Measurements from ENCODE around the gene CACNG4. TPM values are rescaled to one million over a fixed set of nuclear protein-coding genes. Genes with fewer than 3 reads are reported as not detected.

CACNG4 gene
- total and polyA plus RNA-seq, 2 of the 4 experiments (the other 2 are of a cell fraction), result under 0.01 to 0.53 TPM

DNA sequence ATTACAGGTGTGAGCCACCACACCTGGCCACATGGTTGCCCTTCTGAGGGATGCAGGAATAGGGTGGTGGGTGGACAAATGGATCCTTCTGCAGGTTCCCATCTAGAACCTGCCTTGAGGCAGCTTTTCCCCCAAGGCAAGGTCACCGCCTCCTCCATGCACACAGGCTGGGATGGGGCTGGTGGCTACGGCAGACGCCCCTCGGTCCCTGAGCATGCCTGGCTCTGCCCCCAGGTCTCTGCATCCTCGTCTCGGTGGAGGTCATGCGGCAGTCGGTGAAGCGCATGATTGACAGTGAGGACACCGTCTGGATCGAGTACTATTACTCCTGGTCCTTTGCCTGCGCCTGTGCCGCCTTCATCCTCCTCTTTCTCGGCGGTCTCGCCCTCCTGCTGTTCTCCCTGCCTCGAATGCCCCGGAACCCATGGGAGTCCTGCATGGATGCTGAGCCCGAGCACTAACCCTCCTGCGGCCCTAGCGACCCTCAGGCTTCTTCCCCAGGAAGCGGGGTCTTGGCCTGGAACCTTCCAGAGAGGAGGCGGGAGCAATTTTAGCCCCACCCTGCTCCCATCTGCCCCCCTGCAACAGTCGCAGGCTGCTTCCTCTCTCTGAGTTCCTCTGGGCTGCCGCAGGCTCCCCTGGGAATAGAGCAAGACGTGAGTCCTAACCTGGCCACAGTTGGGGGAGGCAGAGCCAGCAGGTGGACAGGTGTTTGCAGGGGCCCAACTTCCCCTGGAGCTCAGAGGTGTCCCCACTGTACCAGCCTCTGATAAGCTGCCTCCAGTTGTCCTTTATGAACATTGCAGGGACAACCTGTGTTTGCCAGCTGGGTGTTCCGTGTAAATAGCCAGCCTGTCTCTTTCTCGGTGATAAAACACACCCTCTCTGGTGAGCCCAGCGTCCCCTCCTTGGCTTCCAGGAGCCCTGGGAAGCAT lies 91.6 kb downstream of the CACNG4 start:
- no peak overlapping the region for H2BK5ac ChIP-seq (ENCODE audit: low read depth, low read length, poor library complexity, severe bottlenecking)
- H3K9me1 ChIP-seq (ENCODE audit: insufficient read depth, low read length), result peaks cover 5% of the 10 kb centered on the region
- 0 out of 2 replicates have a peak, but pooled peaks cover 4% of the 10 kb centered on the region for H4K20me1 ChIP-seq (ENCODE audit: insufficient read depth, low read length)
- intact Hi-C loops (cut with micrococcal nuclease) (no loop called here), dilution Hi-C loops (cut with HindIII; ENCODE audit: low sequenced_read_pairs, unreplicated experiment) (no loop called here), in situ Hi-C loops (cut with MboI; ENCODE audit: low sequenced_read_pairs) (no loop called here)
- no peak overlapping the region for H2BK120ac ChIP-seq (ENCODE audit: low read depth, low read length)
- no peak overlapping the region for H2AFZ ChIP-seq (replicated peaks; ENCODE audit: low read length, poor library complexity)
- WGBS, 2 experiments (ENCODE audit: extremely low coverage in 2 of 2, insufficient read length in 1 of 2), result 84% methylated on average over 19 of the region's 29 CpGs; no CpG with 5 or more reads in 1 of the 2 experiments
- H3K14ac ChIP-seq (replicated peaks; ENCODE audit: low read depth, low read length), result no peak overlapping the region
- H4K91ac ChIP-seq (ENCODE audit: insufficient read depth, low read depth, low read length), result no peak overlapping the region
- no peak overlapping the region for H3K9ac ChIP-seq (ENCODE audit: low read depth, low read length)
- no peak overlapping the region for H3K23ac ChIP-seq (ENCODE audit: low read depth, low read length)
- no peak overlapping the region for H3K4me3 ChIP-seq (ENCODE audit: insufficient read depth, low read depth, low read length)
- no peaks in the 10 kb centered on the region for H3K79me1 ChIP-seq (ENCODE audit: low read depth in 1 of 2, low read length in 2 of 2)
- CTCF ChIA-PET, result no interaction called here
- POLR2A ChIA-PET (ENCODE audit: unreplicated experiment), result no interaction called here
- H3K9me3 ChIP-seq (ENCODE audit: control insufficient read depth, insufficient read depth, low read length), result no peaks in the 10 kb centered on the region
- DNase-seq (no peak), ATAC-seq (ENCODE audit: low read depth) (no peak)
- H3K4ac ChIP-seq (ENCODE audit: low read depth, low read length), result no peak overlapping the region
- H3K18ac ChIP-seq (ENCODE audit: low read depth, low read length), result no peak overlapping the region
- no peaks in the 10 kb centered on the region for H3K4me1 ChIP-seq (ENCODE audit: control insufficient read depth, insufficient read depth, low read length)
- H4K5ac ChIP-seq (ENCODE audit: low read depth, low read length), result no peak overlapping the region
- H3K56ac ChIP-seq (ENCODE audit: extremely low read depth, insufficient read depth, low read length), result no peak overlapping the region
- H3K36me3 ChIP-seq (ENCODE audit: control insufficient read depth, insufficient read depth, low read length), result no peaks in the 10 kb centered on the region
- no peak overlapping the region for H2AK9ac ChIP-seq (replicated peaks; ENCODE audit: low read depth, low read length, poor library complexity)
- H2BK15ac ChIP-seq (ENCODE audit: low read depth, low read length), result no peak overlapping the region
- H3K4me2 ChIP-seq (ENCODE audit: low read depth, low read length), result no peak overlapping the region
- no peak overlapping the region for H2AK5ac ChIP-seq (ENCODE audit: low read depth, low read length)
- H3K27me3 ChIP-seq (ENCODE audit: control insufficient read depth, insufficient read depth, low read length), result peaks cover 4% of the 10 kb centered on the region
- no peak overlapping the region for H4K8ac ChIP-seq (ENCODE audit: low read depth in 2 of 2, low read length in 2 of 2)
- H3K27ac ChIP-seq (ENCODE audit: insufficient read depth, low read length), result no peak overlapping the region
- no TSS peak for BruUV-seq (replicated peaks)
- H2BK20ac ChIP-seq (ENCODE audit: low read depth, low read length), result no peak overlapping the region
- TF ChIP-seq, protein P1, sequence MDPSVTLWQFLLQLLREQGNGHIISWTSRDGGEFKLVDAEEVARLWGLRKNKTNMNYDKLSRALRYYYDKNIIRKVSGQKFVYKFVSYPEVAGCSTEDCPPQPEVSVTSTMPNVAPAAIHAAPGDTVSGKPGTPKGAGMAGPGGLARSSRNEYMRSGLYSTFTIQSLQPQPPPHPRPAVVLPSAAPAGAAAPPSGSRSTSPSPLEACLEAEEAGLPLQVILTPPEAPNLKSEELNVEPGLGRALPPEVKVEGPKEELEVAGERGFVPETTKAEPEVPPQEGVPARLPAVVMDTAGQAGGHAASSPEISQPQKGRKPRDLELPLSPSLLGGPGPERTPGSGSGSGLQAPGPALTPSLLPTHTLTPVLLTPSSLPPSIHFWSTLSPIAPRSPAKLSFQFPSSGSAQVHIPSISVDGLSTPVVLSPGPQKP (IDR thresholded peaks at IDR 0.05; ENCODE audit: borderline replicate concordance, low read depth, low read length), result no peak
- TF ChIP-seq NFE2L2 (IDR thresholded peaks at IDR 0.05; ENCODE audit: low read depth, low read length) (no peak), BHLHE40 (IDR thresholded peaks at IDR 0.05; ENCODE audit: low read depth, low read length) (no peak), SMC3 (IDR thresholded peaks at IDR 0.05; ENCODE audit: low read depth, low read length) (no peak), FOS (IDR thresholded peaks at IDR 0.05; ENCODE audit: low read depth, low read length) (no peak), RAD21 (IDR thresholded peaks at IDR 0.05; ENCODE audit: low read length) (no peak), CEBPB (IDR thresholded peaks at IDR 0.05; ENCODE audit: low read depth, low read length) (no peak), MAFK (IDR thresholded peaks at IDR 0.05; ENCODE audit: low read depth, low read length) (no peak), RCOR1 (IDR thresholded peaks at IDR 0.05; ENCODE audit: insufficient replicate concordance, low read length) (no peak), MAZ (IDR thresholded peaks at IDR 0.05; ENCODE audit: borderline replicate concordance, low read depth, low read length) (no peak), RFX5 (IDR thresholded peaks at IDR 0.05; ENCODE audit: low read depth, low read length) (no peak), CHD1 (IDR thresholded peaks at IDR 0.05; ENCODE audit: low read depth, low read length) (no peak), POLR2A (IDR thresholded peaks at IDR 0.05; ENCODE audit: low read depth, low read length) (no peak)
- TF ChIP-seq, protein P2, sequence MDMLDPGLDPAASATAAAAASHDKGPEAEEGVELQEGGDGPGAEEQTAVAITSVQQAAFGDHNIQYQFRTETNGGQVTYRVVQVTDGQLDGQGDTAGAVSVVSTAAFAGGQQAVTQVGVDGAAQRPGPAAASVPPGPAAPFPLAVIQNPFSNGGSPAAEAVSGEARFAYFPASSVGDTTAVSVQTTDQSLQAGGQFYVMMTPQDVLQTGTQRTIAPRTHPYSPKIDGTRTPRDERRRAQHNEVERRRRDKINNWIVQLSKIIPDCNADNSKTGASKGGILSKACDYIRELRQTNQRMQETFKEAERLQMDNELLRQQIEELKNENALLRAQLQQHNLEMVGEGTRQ (IDR thresholded peaks at IDR 0.05; ENCODE audit: low read depth, low read length), result no peak
- TF ChIP-seq, protein P3, sequence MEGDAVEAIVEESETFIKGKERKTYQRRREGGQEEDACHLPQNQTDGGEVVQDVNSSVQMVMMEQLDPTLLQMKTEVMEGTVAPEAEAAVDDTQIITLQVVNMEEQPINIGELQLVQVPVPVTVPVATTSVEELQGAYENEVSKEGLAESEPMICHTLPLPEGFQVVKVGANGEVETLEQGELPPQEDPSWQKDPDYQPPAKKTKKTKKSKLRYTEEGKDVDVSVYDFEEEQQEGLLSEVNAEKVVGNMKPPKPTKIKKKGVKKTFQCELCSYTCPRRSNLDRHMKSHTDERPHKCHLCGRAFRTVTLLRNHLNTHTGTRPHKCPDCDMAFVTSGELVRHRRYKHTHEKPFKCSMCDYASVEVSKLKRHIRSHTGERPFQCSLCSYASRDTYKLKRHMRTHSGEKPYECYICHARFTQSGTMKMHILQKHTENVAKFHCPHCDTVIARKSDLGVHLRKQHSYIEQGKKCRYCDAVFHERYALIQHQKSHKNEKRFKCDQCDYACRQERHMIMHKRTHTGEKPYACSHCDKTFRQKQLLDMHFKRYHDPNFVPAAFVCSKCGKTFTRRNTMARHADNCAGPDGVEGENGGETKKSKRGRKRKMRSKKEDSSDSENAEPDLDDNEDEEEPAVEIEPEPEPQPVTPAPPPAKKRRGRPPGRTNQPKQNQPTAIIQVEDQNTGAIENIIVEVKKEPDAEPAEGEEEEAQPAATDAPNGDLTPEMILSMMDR (conservative IDR thresholded peaks at IDR 0.05; ENCODE audit: low read depth, low read length), result no peak

All from IMR-90 (cell line).